Cardiac muscle cell (in vitro differentiated cells and primary cell): ENCODE measurements around the gene CDT1. TPM values are rescaled to one million over a fixed set of nuclear protein-coding genes. Genes with fewer than 3 reads are reported as not detected.

Experiments
- DNase-seq, 2 donors: peaks; one replicate each; pipeline versions ENCODE4 v3.0.0 to v3.0.0-alpha.2; 2010 to 2017; ENCODE audit warnings: low read depth in 1 of 2, low spot score in 1 of 2
- H3K27ac ChIP-seq: fragments of 200-600 bp; sonication (generic); 2 replicates; pipeline ENCODE4 v1.5.1; 2016
- H3K27me3 ChIP-seq: fragments of 200-600 bp; sonication (generic); 2 replicates; pipeline ENCODE4 v1.6.0; 2016; ENCODE audit warnings: control low read depth
- H3K36me3 ChIP-seq: fragments of 200-600 bp; sonication (generic); 2 replicates; pipeline ENCODE4 v1.5.1; 2016; ENCODE audit warnings: control low read depth
- H3K4me1 ChIP-seq: fragments of 200-600 bp; sonication (generic); 2 replicates; pipeline ENCODE4 v1.8.1; 2017; ENCODE audit warnings: low read depth, mild to moderate bottlenecking, mixed run types
- H3K4me3 ChIP-seq: fragments of 200-600 bp; sonication (generic); 2 replicates; pipeline ENCODE4 v1.5.1; 2016; ENCODE audit warnings: mild to moderate bottlenecking
- H3K9me3 ChIP-seq: fragments of 200-600 bp; sonication (generic); 2 replicates; pipeline ENCODE4 v1.5.1; 2017; ENCODE audit warnings: low read depth, mild to moderate bottlenecking, control low read depth
- polyA plus RNA-seq: library from polyadenylated mRNA; unstranded; fragments of >200 nt; fragmentation: Nextera tagmentation; extraction: Ambion mirVana; gene quantifications from 2 replicates; pipeline ENCODE4 v1.2.1, GENCODE V29; 2016
- total RNA-seq: library from RNA; depleted of rRNA; stranded (reverse); fragments of >200 nt; gene quantifications from 2 replicates; pipeline ENCODE4 v1.2.3, GENCODE V29; 2016
- TF ChIP-seq, protein P1 (sequence below): IDR thresholded peaks from 2 replicates; pipeline ENCODE4 v1.5.1; 2012; ENCODE audit warnings: low read depth, mild to moderate bottlenecking, low read length

Gene CDT1
- total and polyA plus RNA-seq, 2 experiments from 2014 or later, result 17.9 to 29.6 TPM

GRCh38 chr16:88826070-88826840, 22.7 kb downstream of the CDT1 start:
- TF ChIP-seq, protein P1, sequence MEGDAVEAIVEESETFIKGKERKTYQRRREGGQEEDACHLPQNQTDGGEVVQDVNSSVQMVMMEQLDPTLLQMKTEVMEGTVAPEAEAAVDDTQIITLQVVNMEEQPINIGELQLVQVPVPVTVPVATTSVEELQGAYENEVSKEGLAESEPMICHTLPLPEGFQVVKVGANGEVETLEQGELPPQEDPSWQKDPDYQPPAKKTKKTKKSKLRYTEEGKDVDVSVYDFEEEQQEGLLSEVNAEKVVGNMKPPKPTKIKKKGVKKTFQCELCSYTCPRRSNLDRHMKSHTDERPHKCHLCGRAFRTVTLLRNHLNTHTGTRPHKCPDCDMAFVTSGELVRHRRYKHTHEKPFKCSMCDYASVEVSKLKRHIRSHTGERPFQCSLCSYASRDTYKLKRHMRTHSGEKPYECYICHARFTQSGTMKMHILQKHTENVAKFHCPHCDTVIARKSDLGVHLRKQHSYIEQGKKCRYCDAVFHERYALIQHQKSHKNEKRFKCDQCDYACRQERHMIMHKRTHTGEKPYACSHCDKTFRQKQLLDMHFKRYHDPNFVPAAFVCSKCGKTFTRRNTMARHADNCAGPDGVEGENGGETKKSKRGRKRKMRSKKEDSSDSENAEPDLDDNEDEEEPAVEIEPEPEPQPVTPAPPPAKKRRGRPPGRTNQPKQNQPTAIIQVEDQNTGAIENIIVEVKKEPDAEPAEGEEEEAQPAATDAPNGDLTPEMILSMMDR, result no peak
- Histone ChIP-seq H3K4me3 (no peak overlapping the region), H3K27ac (no peak overlapping the region), H3K9me3 (no peaks in the 10 kb centered on the region), H3K4me1 (no peaks in the 10 kb centered on the region), H3K27me3 (no peaks in the 10 kb centered on the region), H3K36me3 (no peaks in the 10 kb centered on the region)
- DNase-seq, result no peak

DNA sequence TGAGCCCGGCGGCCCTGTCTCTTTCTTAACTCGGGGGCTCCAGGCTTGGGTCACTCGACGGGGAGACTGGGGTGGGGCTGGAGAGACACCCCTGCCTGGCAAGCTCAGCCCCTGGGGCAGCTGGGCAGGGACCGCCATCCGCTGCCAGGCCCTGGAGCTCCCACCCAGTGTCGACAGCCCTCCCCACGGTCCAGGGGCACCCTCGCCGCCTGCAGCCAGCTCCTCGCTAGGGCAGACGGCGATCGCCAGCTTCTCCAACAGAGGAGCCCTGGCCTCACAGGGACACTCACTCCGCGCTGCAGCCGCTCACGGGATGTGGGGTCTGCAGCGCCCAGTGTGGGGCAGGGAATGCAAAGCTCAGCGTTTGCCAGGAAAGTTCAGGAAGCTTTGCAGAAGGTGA, 24.1 kb downstream of the CDT1 start:
- no peaks in the 10 kb centered on the region for H3K4me1 ChIP-seq
- no peaks in the 10 kb centered on the region for H3K36me3 ChIP-seq
- no peak overlapping the region for H3K4me3 ChIP-seq
- H3K27ac ChIP-seq, result no peak overlapping the region
- TF ChIP-seq, protein P1, result no peak
- no peaks in the 10 kb centered on the region for H3K9me3 ChIP-seq
- H3K27me3 ChIP-seq, result no peaks in the 10 kb centered on the region
- DNase-seq, result no peak

DNA sequence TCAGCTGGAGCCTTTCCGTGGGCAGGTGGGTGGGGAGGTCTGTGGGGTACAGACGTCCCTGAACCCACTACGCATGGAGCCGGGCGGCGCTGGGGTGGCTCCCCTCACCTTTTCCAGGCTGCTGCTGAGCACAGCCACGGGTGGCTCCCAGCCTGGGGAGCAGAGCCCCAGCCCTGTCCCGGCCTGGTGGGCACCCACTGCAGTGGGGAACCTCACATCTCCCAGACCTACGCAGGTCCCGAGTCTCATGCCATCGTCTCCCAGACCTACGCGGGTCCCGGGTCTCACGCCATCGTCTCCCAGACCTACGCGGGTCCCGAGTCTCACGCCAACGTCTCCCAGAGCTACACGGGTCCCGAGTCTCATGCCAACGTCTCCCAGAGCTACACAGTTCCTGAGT, 25.1 kb downstream of the CDT1 start:
- Histone ChIP-seq H3K27ac (no peak overlapping the region), H3K36me3 (no peaks in the 10 kb centered on the region), H3K4me3 (no peak overlapping the region), H3K9me3 (no peaks in the 10 kb centered on the region), H3K4me1 (no peaks in the 10 kb centered on the region), H3K27me3 (no peaks in the 10 kb centered on the region)
- DNase-seq, result no peak
- TF ChIP-seq, protein P1, result no peak

GRCh38 chr16:88830258-88830657, 26.7 kb downstream of the CDT1 start:
- H3K27me3 ChIP-seq, result no peaks in the 10 kb centered on the region
- H3K4me3 ChIP-seq, result no peak overlapping the region
- H3K4me1 ChIP-seq, result no peaks in the 10 kb centered on the region
- peaks cover under 1% of the 10 kb centered on the region for H3K36me3 ChIP-seq
- H3K27ac ChIP-seq, result no peak overlapping the region
- H3K9me3 ChIP-seq, result no peaks in the 10 kb centered on the region
- DNase-seq, result peak; percentile 21 to 34
- TF ChIP-seq, protein P1, result no peak

DNA sequence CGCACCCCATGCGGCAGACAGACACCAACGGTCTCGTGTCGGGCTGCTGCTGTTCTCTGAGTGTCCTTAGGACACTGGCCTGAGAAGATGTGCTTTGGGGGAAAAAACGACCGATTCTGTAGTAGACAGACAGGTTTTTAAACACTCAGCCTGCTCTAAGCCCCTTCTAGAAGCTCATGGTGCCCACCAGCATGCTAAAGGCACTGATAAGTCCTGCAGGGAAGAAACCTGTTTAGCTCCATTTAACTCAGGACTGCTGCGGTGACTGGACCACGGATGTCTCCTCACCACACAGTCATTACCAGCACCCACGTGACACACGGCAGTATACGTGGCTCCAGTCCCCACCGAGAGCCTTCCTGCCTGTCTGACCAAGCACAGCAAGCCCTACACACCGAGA, 27.2 kb downstream of the CDT1 start:
- Histone ChIP-seq H3K36me3 (peaks cover 2% of the 10 kb centered on the region), H3K9me3 (no peaks in the 10 kb centered on the region), H3K4me1 (no peaks in the 10 kb centered on the region), H3K27me3 (no peaks in the 10 kb centered on the region), H3K4me3 (no peak overlapping the region), H3K27ac (no peak overlapping the region)
- no peak for DNase-seq
- TF ChIP-seq, protein P1, result no peak
